Measurements from ENCODE around the gene PCCB. TPM values are rescaled to one million over a fixed set of nuclear protein-coding genes. Genes with fewer than 3 reads are reported as not detected.
"Not testable (repeated sequence)": the region's sequence is repeated elsewhere in the genome, so short reads cannot be mapped to it uniquely, and the experiment has no call there.

PCCB gene
- total and polyA plus RNA-seq, 2 donors (not counting 3 experiments of a cell fraction or from before 2014, with no cell fraction given) = 28.6 to 36.5 TPM

DNA sequence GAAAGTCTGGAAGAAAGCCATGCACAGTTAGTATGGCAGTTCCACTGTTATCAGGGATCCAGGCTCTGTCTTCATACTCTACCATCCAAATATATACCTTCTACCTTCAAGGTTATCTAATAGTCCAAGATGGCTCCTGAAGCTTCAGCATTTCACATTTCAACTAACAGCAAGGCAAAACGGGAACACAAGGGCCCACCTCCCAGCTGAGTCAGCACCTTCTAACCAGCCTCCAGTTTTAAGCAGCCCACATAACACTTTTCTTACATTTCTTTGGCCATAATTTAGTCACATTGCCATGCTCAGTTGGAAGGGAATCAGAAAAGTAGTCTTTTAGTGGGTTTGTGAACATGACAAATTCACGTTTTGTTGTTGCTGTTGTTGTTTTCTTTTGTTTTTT is 38.6 kb upstream of the PCCB start:
- dilution Hi-C loops (cut with MboI; ENCODE audit: extremely low pct_ligation_motif_present, low sequenced_read_pairs) (no loop called here), intact Hi-C loops (cut with micrococcal nuclease) (no loop called here)
- H3K9ac ChIP-seq (replicated peaks; ENCODE audit: extremely low read depth, insufficient read depth, low read length) = no peak overlapping the region
- H3K79me2 ChIP-seq (ENCODE audit: control insufficient read depth, insufficient read depth, low read length) = no peaks in the 10 kb centered on the region
- no peaks in the 10 kb centered on the region for H3K9me1 ChIP-seq (replicated peaks; ENCODE audit: control insufficient read depth, extremely low read depth, insufficient read depth, low read length)
- CTCF ChIA-PET = no interaction called here
- H3K9me3 ChIP-seq (replicated peaks; ENCODE audit: control insufficient read depth, insufficient read depth, low read length) = no peaks in the 10 kb centered on the region
- no peaks in the 10 kb centered on the region for H3K4me1 ChIP-seq (ENCODE audit: control insufficient read depth, extremely low read depth, insufficient read depth, low read length)
- TF ChIP-seq, protein P1, sequence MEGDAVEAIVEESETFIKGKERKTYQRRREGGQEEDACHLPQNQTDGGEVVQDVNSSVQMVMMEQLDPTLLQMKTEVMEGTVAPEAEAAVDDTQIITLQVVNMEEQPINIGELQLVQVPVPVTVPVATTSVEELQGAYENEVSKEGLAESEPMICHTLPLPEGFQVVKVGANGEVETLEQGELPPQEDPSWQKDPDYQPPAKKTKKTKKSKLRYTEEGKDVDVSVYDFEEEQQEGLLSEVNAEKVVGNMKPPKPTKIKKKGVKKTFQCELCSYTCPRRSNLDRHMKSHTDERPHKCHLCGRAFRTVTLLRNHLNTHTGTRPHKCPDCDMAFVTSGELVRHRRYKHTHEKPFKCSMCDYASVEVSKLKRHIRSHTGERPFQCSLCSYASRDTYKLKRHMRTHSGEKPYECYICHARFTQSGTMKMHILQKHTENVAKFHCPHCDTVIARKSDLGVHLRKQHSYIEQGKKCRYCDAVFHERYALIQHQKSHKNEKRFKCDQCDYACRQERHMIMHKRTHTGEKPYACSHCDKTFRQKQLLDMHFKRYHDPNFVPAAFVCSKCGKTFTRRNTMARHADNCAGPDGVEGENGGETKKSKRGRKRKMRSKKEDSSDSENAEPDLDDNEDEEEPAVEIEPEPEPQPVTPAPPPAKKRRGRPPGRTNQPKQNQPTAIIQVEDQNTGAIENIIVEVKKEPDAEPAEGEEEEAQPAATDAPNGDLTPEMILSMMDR (IDR thresholded peaks at IDR 0.05; ENCODE audit: extremely low read depth in 1 of 2, insufficient read depth in 1 of 2, low read depth in 1 of 2, low read length in 2 of 2) = no peak
- TF ChIP-seq EZH2 (IDR thresholded peaks at IDR 0.05; ENCODE audit: borderline replicate concordance, low read depth, low read length, severe bottlenecking) = no peak
- TF ChIP-seq, protein P2, sequence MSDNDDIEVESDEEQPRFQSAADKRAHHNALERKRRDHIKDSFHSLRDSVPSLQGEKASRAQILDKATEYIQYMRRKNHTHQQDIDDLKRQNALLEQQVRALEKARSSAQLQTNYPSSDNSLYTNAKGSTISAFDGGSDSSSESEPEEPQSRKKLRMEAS (IDR thresholded peaks at IDR 0.05; ENCODE audit: insufficient read depth, insufficient read length) = no peak
- no peak for TF ChIP-seq MYC (IDR thresholded peaks at IDR 0.05; ENCODE audit: low read depth, low read length)
- no peak for TF ChIP-seq POLR2AphosphoS5 (IDR thresholded peaks at IDR 0.05; ENCODE audit: insufficient read depth, low read depth, low read length)
- TF ChIP-seq POLR2A (IDR thresholded peaks at IDR 0.05; ENCODE audit: low read depth, low read length) = no peak
- no peak for TF ChIP-seq GATA2 (IDR thresholded peaks at IDR 0.05; ENCODE audit: insufficient read depth, insufficient read length, low read depth, low read length)
- no peak for TF ChIP-seq JUN (IDR thresholded peaks at IDR 0.05; ENCODE audit: borderline replicate concordance, insufficient read depth, insufficient read length, low read depth)
- no peak for TF ChIP-seq FOS (IDR thresholded peaks at IDR 0.05; ENCODE audit: borderline replicate concordance, insufficient read depth, low read length)
- H4K20me1 ChIP-seq (replicated peaks; ENCODE audit: control insufficient read depth, extremely low read depth, insufficient read depth, low read length) = no peaks in the 10 kb centered on the region
- BruUV-seq (replicated peaks) = no TSS peak
- peaks cover 15 to 23% of the 10 kb centered on the region in 2 experiments for H3K27me3 ChIP-seq (ENCODE audit: control insufficient read depth in 2 of 2, insufficient read depth in 2 of 2, low read length in 2 of 2)
- H3K4me2 ChIP-seq (ENCODE audit: insufficient read depth, low read length) = no peak overlapping the region
- POLR2A ChIA-PET = interaction anchor here (0.5 kb wide), 1 partner anchor 14 kb away, joined by 3 read pairs; no protein-coding TSS in a partner anchor
- DNase-seq (ENCODE audit: low read depth, low spot score) (no peak), FAIRE-seq (no peak)
- no peaks in the 10 kb centered on the region for H3K36me3 ChIP-seq (ENCODE audit: control insufficient read depth in 2 of 2, extremely low read depth in 1 of 2, insufficient read depth in 2 of 2, low read length in 2 of 2)
- no peak overlapping the region for H2AFZ ChIP-seq (ENCODE audit: low read depth, low read length)
- no peak overlapping the region for H3K4me3 ChIP-seq (replicated peaks in 1 of 3; ENCODE audit: insufficient read depth in 1 of 3, low read depth in 1 of 3, low read length in 3 of 3)
- no peak overlapping the region for H3K27ac ChIP-seq (ENCODE audit: insufficient read depth, low read depth, low read length)

DNA sequence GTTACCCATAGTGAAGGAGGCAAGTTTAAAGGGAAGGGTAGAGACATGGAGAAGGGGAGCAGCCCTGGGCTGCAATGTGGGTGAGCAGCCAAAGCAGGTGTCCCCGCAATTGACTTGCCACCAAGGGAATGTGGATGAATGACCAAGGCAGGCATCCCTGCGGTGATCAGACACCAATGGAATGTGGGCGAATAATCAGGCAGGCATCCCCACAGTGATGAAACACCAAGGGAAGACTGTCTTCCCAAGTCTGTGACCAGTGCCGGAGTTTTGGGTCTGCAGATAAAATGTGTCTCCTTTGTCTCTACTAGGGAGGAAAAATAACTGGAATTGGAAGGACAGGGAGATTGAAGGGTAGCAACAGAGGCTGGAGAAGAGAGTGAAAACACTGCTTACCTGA is 27.4 kb upstream of the PCCB start:
- H3K9me3 ChIP-seq (replicated peaks; ENCODE audit: control insufficient read depth, insufficient read depth, low read length); H3K4me2 ChIP-seq (ENCODE audit: insufficient read depth, low read length); H3K36me3 ChIP-seq (ENCODE audit: control insufficient read depth in 2 of 2, extremely low read depth in 1 of 2, insufficient read depth in 2 of 2, low read length in 2 of 2); H3K27me3 ChIP-seq (ENCODE audit: control insufficient read depth in 2 of 2, insufficient read depth in 2 of 2, low read length in 2 of 2); FAIRE-seq; H3K9me1 ChIP-seq (replicated peaks; ENCODE audit: control insufficient read depth, extremely low read depth, insufficient read depth, low read length); H3K27ac ChIP-seq (ENCODE audit: insufficient read depth, low read depth, low read length); H4K20me1 ChIP-seq (replicated peaks; ENCODE audit: control insufficient read depth, extremely low read depth, insufficient read depth, low read length); DNase-seq (ENCODE audit: low read depth, low spot score); H3K79me2 ChIP-seq (ENCODE audit: control insufficient read depth, insufficient read depth, low read length); H2AFZ ChIP-seq (ENCODE audit: low read depth, low read length); H3K4me1 ChIP-seq (ENCODE audit: control insufficient read depth, extremely low read depth, insufficient read depth, low read length); intact Hi-C loops (cut with micrococcal nuclease); H3K4me3 ChIP-seq (replicated peaks in 1 of 3; ENCODE audit: insufficient read depth in 1 of 3, low read depth in 1 of 3, low read length in 3 of 3); dilution Hi-C loops (cut with MboI; ENCODE audit: extremely low pct_ligation_motif_present, low sequenced_read_pairs); BruUV-seq (replicated peaks); CTCF ChIA-PET; POLR2A ChIA-PET; H3K9ac ChIP-seq (replicated peaks; ENCODE audit: extremely low read depth, insufficient read depth, low read length): not testable (repeated sequence)

All from endothelial cell of umbilical vein (primary cell).